Fibroblast of mammary gland (primary cell): ENCODE measurements around the gene C5orf52.
"Not testable (repeated sequence)": the region's sequence is repeated elsewhere in the genome, so short reads cannot be mapped to it uniquely, and the experiment has no call there.

Source experiments
- DNase-seq: peaks from one replicate; pipeline ENCODE4 v3.0.0-alpha.2; 2010; ENCODE audit warnings: low read depth
- H3K4me3 ChIP-seq: 2 replicates; pipeline ENCODE4 v1.5.1; 2011; ENCODE audit warnings: low read depth, mild to moderate bottlenecking, low read length, moderate library complexity; ENCODE audit not compliant: control insufficient read depth
- CTCF ChIP-seq: conservative IDR thresholded peaks from 2 replicates; pipeline ENCODE4 v1.5.1; 2011; ENCODE audit warnings: low read depth, low read length, inconsistent platforms; ENCODE audit not compliant: control insufficient read depth, insufficient read depth

The C5orf52 gene

GRCh38 chr5:157689942-157690689 lies 18.8 kb downstream of the C5orf52 start:
- no peak for TF ChIP-seq CTCF
- no peak for DNase-seq
- no peak overlapping the region for H3K4me3 ChIP-seq

- DNase-seq = no peak
- no peak for TF ChIP-seq CTCF
- no peak overlapping the region for H3K4me3 ChIP-seq
Observed at GRCh38 chr5:157690690-157691433, 19.5 kb downstream of the C5orf52 start.

GRCh38 chr5:157693816-157694215 lies 22.5 kb downstream of the C5orf52 start:
- H3K4me3 ChIP-seq, DNase-seq: not testable (repeated sequence)

GRCh38 chr5:157696154-157696553 lies 24.8 kb downstream of the C5orf52 start:
- DNase-seq, H3K4me3 ChIP-seq: not testable (repeated sequence)

GRCh38 chr5:157698674-157699073 lies 27.3 kb downstream of the C5orf52 start:
- not testable (repeated sequence) for H3K4me3 ChIP-seq, DNase-seq

DNA sequence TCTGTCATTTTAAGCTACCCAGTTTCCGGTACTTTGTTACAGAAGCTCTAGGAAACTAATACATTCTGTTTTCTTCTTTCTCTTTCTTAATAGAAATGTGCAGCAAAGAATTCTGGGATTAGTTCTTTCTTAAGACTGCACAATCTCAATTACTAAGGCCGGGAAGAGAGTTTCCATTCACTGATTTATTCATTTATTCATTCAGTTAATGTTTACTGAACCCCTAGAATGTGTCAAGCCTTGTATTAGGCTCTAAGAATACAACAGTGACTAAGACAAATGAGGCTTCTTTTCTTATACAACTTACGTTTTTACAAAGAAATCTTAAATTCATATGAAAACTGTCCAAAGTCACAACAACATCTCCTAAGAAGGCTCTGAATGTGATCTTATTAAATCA lies 32.4 kb downstream of the C5orf52 start:
- DNase-seq = no peak
- no peak for TF ChIP-seq CTCF
- H3K4me3 ChIP-seq = no peak overlapping the region

DNA sequence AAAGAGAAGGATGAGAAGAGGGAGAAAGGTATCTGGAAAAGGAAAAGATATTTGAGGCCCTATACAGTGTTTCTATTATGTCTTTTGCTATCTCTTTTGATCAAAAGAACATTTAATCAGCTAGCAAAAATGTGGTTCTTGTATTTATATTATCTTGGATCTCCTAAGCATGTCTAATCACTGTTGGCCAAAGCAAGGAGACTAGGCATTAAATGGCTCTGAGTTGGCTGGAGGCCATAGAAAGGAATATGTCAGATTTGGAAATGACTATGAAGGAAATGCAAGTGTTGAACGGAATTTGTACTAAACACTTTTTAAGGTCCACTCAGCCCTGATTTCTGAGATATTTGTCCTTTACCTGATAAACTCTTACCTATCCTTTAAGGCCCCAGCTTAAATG lies 37.5 kb downstream of the C5orf52 start:
- no peak for TF ChIP-seq CTCF
- H3K4me3 ChIP-seq = no peak overlapping the region
- DNase-seq = no peak

GRCh38 chr5:157709346-157709745 lies 38.0 kb downstream of the C5orf52 start:
- DNase-seq = no peak
- H3K4me3 ChIP-seq = no peak overlapping the region
- TF ChIP-seq CTCF = no peak
